SK-N-SH treated with all-trans-retinoic acid at 6 μM for 48 hours (cell line): ENCODE results near the gene PPP2R2C.

Experiments
- CREB5 ChIP-seq: fragments of 250-450 bp; sonication (Bioruptor Pico); IDR thresholded peaks from 2 replicates; pipeline ENCODE4 v1.5.1; 2020; ENCODE audit warnings: low read depth, mild to moderate bottlenecking, moderate library complexity
- GLIS3 ChIP-seq: fragments of 250-450 bp; sonication (Bioruptor Pico); IDR thresholded peaks from 2 replicates; pipeline ENCODE4 v1.5.0; 2020; ENCODE audit warnings: mild to moderate bottlenecking, moderate library complexity

GRCh38 chr4:6507345-6507744, 34.9 kb upstream of the PPP2R2C start:
- TF ChIP-seq GLIS3 (CRISPR knock-in tag) (no peak), CREB5 (no peak)
